IgD-negative memory B cell (primary cell): ENCODE data around the gene SUSD1. TPM values are rescaled to one million over a fixed set of nuclear protein-coding genes. Genes with fewer than 3 reads are reported as not detected.
"Not testable (repeated sequence)": the region's sequence is repeated elsewhere in the genome, so short reads cannot be mapped to it uniquely, and the experiment has no call there.

Experiments used
- H3K27ac Mint-ChIP-seq, 3 donors: one replicate each; pipeline ENCODE4 v1.8.0; 2020 to 2022; ENCODE audit warnings: mild to moderate bottlenecking in 3 of 3, mixed read lengths in 3 of 3, moderate library complexity in 1 of 3
- H3K27me3 Mint-ChIP-seq: one replicate; pipeline ENCODE4 v1.8.0; 2021; ENCODE audit warnings: mixed read lengths
- H3K36me3 Mint-ChIP-seq: one replicate; pipeline ENCODE4 v1.8.0; 2020; ENCODE audit warnings: mild to moderate bottlenecking, mixed read lengths
- H3K4me1 Mint-ChIP-seq, 3 donors: one replicate each; pipeline ENCODE4 v1.8.0; 2020 to 2022; ENCODE audit warnings: mixed read lengths in 3 of 3, mild to moderate bottlenecking in 1 of 3
- H3K4me3 Mint-ChIP-seq, 4 donors: one replicate each; pipeline ENCODE4 v1.8.0; 2020 to 2022; ENCODE audit warnings: mild to moderate bottlenecking in 4 of 4, mixed read lengths in 4 of 4, moderate library complexity in 3 of 4
- H3K9me3 Mint-ChIP-seq, 3 donors: one replicate each; pipeline ENCODE4 v1.8.0; 2020 to 2021; ENCODE audit warnings: mixed read lengths in 3 of 3, mild to moderate bottlenecking in 1 of 3
- polyA plus RNA-seq: library from polyadenylated mRNA; unstranded; fragments of 300-500 nt; fragmentation: Illumina TruSeq; gene quantifications from one replicate; pipeline ENCODE4 v1.2.3, GENCODE V29; 2021

SUSD1 gene
- polyA plus RNA-seq, 1 donor from 2014 or later = 3.4 TPM

DNA sequence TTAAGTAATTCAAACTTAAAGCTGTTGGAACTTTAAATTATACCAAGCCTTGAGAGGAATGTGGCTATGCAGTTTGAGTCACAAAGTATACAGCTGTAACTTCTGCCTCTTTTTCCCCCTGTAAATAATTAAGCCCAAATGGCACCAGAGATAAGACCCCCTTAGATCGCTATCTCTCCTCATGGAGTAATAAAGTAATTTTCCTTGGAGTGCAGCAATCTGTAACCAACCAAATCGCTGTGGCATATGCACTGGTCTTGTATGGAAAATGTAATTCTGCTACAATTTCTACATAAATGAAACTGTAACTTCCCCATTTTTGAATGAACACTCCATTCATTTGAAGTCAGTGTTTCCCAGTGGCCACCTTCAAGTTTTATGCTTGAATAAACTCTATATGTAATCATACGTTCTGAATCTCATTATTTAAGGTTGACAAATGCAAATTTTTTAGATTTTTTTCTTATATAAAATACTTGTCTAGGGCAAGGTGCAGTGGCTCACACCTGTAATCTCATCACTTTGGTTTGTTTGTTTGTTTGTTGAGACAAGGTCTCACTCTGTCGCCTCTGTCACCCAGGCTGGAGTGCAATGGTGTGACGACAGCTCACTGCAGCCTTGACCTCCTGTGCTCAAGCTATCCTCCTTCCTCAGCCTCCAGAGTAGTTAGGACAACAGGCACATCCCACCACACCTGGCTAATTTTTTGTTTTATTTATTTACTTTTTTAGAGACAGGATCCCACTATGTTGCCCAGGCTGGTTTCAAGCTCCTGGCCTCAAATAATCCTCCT, 12.3 kb downstream of the SUSD1 start:
- Mint-ChIP-seq H3K9me3 (no peaks in the 10 kb centered on the region), H3K27ac (no peak overlapping the region), H3K27me3 (no peaks in the 10 kb centered on the region), H3K4me1 (peaks cover 5 to 7% (median 6%) of the 10 kb centered on the region in 3 donors), H3K4me3 (peak overlapping the region in 1 of 4 donors; percentile 47), H3K36me3 (peaks cover 3% of the 10 kb centered on the region)

DNA sequence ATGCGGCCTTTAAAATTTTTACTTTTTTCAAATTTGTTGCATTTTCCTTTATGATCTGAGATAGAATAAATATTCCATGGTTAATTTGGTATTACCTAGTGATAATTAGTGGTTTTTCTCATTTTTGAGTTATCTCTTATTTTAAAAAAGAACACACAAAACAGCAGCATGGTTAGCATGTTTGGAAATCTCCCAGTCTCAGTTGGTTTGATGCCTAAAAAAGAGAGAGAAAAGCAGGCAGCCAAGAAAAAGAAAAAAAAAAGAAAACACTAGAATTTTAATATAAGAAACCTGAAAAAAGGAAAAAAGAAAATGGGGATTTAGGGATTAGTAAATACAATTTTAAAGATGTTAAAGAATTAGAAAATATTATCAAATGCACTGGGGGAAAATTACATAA, 15.3 kb downstream of the SUSD1 start:
- Mint-ChIP-seq H3K9me3 (no peaks in the 10 kb centered on the region), H3K4me3 (no peak overlapping the region), H3K4me1 (peaks cover 3 to 6% (median 3%) of the 10 kb centered on the region in 3 donors), H3K36me3 (peaks cover 5% of the 10 kb centered on the region), H3K27ac (no peak overlapping the region), H3K27me3 (no peaks in the 10 kb centered on the region)

DNA sequence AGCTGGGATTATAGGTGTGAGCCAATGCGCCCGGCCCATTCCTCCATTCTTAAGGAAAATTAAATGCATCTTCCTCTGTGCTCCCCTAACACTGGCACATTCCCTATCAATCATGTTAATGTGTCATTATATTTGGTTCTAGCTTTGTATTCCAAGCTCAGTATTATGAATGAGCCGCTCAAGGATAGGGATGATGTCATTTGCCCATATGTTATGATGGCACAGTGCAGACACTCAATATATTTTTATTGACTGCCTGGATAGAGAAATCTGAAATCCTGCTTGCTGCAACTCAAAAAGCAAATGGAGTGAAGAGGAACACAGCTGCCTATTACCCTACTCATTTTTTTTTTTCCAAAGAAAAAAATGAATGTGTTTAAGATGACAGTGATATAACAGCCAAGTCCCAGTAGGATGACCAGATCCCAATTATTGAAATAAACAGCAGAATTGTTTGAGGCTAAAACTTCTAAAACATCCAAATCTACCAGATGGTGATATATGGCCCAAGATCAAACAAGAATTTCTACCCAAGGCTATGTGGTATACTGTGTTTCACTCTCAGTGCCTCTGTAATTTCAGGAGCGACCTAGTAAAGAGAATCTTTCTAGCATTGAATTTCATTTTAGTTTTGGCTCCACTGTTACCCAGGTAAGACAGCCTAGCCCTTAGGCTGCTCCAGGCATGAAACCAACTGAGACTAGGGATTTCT, 16.3 kb downstream of the SUSD1 start:
- Mint-ChIP-seq H3K27me3 (no peaks in the 10 kb centered on the region), H3K4me1 (peaks cover 3 to 6% (median 3%) of the 10 kb centered on the region in 3 donors), H3K36me3 (peaks cover 5% of the 10 kb centered on the region), H3K4me3 (no peak overlapping the region), H3K9me3 (no peaks in the 10 kb centered on the region), H3K27ac (no peak overlapping the region)

DNA sequence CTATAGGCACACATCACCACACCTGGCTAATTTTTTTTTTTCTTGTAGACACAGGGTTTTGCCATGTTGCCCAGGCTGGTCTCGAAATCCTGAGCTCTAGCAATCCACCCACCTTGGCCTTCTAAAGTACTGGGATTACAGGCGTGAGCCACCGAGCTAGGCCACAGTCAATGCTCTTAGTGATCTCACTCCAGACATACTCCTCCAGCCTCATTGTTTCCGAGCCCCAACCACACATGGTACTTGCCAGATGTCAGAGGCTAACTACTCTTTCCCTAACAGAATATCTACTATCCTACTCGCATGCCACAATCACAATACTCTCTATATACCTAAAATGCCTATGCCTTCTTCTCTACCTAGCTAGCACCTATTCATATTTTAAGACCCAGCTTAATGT, 17.1 kb downstream of the SUSD1 start:
- Mint-ChIP-seq H3K27me3 (no peaks in the 10 kb centered on the region), H3K27ac (no peak overlapping the region), H3K4me1 (peaks cover 3 to 6% (median 3%) of the 10 kb centered on the region in 3 donors), H3K36me3 (peaks cover 7% of the 10 kb centered on the region), H3K4me3 (peak overlapping the region in 1 of 4 donors; percentile 72), H3K9me3 (no peaks in the 10 kb centered on the region)

DNA sequence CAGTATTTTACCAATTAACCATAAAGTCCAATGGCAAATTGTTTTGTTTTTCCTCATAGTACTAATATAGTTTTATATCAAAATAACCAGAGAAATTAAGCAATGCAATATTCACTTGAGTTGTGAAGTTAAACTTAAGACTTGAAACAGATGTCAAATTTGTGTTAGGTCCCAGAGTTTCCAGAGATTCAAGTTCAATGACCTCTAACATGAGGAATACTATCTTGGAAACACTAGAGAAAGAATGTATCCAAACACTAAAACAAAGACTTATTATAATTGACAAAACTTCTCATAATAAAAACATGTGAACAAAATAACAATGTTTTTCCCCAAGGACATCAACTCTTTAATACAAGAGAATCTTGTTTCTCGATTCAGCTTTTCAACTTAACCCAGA, 18.0 kb downstream of the SUSD1 start:
- Mint-ChIP-seq H3K27me3 (no peaks in the 10 kb centered on the region), H3K27ac (no peak overlapping the region)

DNA sequence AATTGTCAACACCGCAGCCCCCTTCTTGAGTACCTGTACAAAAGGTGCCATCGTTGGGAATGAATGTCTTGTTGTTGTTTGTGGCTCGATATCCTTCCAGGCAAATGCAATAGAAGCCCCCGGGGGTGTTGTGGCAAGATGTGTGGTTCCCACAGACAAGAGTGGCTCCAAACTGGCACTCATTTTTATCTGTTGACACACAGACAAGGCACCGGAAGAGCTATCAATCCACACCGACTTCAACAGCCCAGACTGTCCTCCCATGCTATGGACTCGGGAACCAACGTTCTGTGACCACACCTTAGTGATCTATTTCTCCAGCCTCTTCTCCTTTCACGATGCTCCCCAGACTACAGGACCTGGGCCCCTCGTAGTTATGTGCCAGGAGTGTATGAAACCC, 25.9 kb downstream of the SUSD1 start:
- H3K27ac Mint-ChIP-seq = no peak overlapping the region
- no peaks in the 10 kb centered on the region for H3K27me3 Mint-ChIP-seq
- peaks cover 8% of the 10 kb centered on the region for H3K36me3 Mint-ChIP-seq
- H3K4me3 Mint-ChIP-seq = no peak overlapping the region
- H3K9me3 Mint-ChIP-seq = no peaks in the 10 kb centered on the region
- peaks cover 0 to 2% (median 0%) of the 10 kb centered on the region in 3 donors for H3K4me1 Mint-ChIP-seq

More for the DNA sequence above, 18.0 kb downstream of the SUSD1 start:
- H3K9me3 Mint-ChIP-seq = no peaks in the 10 kb centered on the region
- H3K4me1 Mint-ChIP-seq = no peaks in the 10 kb centered on the region
- no peak overlapping the region for H3K4me3 Mint-ChIP-seq
- H3K36me3 Mint-ChIP-seq = peaks cover 7% of the 10 kb centered on the region

DNA sequence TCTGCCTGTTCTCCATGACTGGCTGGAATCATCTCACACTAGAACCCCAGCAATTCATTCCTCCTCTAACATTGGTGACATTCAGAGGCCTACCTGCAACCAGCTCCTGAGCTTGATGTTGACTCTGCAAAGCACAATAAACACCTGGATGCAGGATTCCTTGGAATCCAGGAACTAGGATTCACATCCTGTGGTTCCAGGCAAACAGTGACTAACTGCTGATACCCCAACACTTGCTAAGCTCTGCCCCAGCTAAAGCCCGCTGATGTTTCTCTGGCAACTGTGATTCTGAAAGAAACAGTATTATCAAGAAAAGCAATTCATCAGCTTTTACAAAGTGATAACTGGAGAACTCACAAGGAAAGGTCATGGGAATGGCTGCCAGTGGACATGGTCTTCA, 29.2 kb downstream of the SUSD1 start:
- Mint-ChIP-seq H3K36me3 (peaks cover 5% of the 10 kb centered on the region), H3K4me1 (peaks cover 5 to 6% (median 5%) of the 10 kb centered on the region in 3 donors), H3K9me3 (no peaks in the 10 kb centered on the region), H3K27ac (no peak overlapping the region), H3K27me3 (no peaks in the 10 kb centered on the region), H3K4me3 (peak overlapping the region in 1 of 4 donors; percentile 57)

DNA sequence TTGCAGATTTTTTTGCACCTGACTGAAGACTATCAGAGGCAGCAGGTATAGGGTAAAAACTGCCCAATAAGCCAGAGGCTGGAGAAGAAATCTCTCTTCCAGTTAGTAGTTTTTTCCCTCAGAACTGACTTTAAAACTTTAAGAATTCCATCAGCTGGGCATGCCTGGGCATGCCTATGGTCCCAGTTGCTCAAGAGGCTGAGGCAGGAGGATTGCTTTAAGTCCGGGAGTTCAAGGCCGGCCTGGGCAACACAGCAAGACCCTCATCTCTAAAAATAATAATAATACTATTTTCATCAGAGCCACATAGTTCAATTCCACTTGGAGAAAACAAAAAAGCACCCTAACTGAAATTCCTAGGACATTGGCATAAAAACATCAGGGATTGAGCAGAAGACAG, 30.3 kb downstream of the SUSD1 start:
- H3K9me3 Mint-ChIP-seq = no peaks in the 10 kb centered on the region
- peaks cover 7 to 10% (median 9%) of the 10 kb centered on the region in 3 donors for H3K4me1 Mint-ChIP-seq
- peaks cover 5% of the 10 kb centered on the region for H3K36me3 Mint-ChIP-seq
- H3K4me3 Mint-ChIP-seq = no peak overlapping the region
- H3K27ac Mint-ChIP-seq = no peak overlapping the region
- H3K27me3 Mint-ChIP-seq = no peaks in the 10 kb centered on the region

DNA sequence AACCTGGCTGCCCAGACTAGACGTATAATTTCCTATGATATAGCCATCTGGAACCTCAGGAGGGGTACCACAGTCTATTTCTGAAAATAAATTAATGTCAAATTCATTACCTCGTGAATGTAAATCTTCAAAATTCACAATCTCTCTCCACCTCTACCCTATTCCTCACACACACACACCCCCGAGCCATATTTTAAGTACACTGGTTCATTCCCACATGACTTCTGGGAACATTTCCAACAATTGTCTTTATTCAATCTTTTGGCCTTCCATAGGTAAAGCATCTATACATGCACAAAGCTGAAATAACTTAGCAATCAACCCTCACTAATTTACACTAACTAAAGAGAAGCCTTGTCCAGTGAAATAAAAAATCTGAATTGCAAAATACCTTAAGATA, 32.7 kb downstream of the SUSD1 start:
- Mint-ChIP-seq H3K27me3 (no peaks in the 10 kb centered on the region), H3K9me3 (no peaks in the 10 kb centered on the region)

DNA sequence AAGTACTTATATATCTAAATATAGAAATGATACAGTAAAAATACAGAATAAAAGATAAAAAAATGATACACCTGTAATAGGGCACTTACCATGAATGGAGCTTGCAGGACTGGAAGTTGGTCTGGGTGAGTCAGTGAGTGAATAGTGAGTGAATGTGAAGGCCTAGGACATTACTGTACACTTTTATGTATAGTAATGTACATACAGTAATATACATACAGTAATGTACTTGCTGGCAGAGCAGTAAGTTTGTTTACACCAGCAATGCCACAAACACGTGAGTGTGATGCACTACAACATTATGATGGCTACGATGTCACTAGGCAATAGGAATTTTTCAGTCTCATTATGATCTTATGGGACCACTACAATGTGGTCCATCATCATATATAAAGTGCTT, 34.2 kb downstream of the SUSD1 start:
- Mint-ChIP-seq H3K9me3 (no peaks in the 10 kb centered on the region), H3K4me1 (peaks cover 7 to 10% (median 9%) of the 10 kb centered on the region in 3 donors), H3K4me3 (peak overlapping the region in 3 of 4 donors; percentile 34 to 93 (median 54)), H3K27ac (no peak overlapping the region), H3K36me3 (no peaks in the 10 kb centered on the region), H3K27me3 (no peaks in the 10 kb centered on the region)

More for the DNA sequence above, 32.7 kb downstream of the SUSD1 start:
- Mint-ChIP-seq H3K4me3 (peak overlapping the region in 1 of 4 donors; percentile 4), H3K4me1 (peaks cover 7 to 10% (median 9%) of the 10 kb centered on the region in 3 donors), H3K36me3 (peaks cover 5% of the 10 kb centered on the region), H3K27ac (no peak overlapping the region)

DNA sequence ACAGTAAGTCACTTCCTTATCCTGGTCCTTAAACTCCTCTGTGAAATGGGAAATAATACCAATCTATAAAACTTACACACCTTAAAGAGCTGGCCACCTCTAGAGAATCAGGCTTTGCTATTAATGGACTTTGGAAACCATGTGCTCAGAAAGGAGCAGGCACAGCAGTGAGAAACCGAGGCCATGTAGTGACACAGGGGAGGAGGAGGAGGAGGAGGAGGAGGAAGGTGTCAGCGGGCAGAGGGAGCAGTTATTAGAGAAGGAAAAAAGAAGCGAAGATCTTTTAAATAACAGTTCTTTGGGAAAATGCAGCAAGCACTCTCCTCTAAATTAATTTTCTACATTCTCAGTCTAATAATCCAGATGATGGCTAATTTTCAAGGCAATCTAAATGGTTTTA, 38.0 kb downstream of the SUSD1 start:
- H3K27ac Mint-ChIP-seq = no peak overlapping the region
- H3K9me3 Mint-ChIP-seq = peaks cover 0 to 4% (median 3%) of the 10 kb centered on the region in 3 donors
- H3K36me3 Mint-ChIP-seq = peaks cover 5% of the 10 kb centered on the region
- H3K4me3 Mint-ChIP-seq = no peak overlapping the region
- H3K4me1 Mint-ChIP-seq = peaks cover 10 to 16% (median 12%) of the 10 kb centered on the region in 3 donors
- H3K27me3 Mint-ChIP-seq = no peaks in the 10 kb centered on the region

DNA sequence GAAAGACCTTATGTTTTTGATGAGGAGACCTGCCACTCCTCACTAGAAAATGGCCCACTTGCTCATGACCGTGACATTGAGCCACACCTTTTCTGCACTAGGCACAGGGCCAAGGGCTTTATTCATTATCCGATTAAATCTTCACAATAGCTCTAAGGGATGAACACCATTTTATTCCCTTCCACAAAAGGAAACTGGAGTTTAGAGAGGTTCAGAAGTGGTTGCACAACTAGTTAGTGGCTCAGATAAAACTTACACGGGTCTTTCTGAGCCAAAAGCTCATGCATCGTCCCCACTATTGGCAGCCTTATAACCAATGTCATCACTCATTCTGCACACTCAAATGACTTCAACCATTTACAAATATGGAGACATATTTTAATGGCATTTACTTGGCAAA, 39.4 kb downstream of the SUSD1 start:
- H3K4me3 Mint-ChIP-seq = no peak overlapping the region
- H3K36me3 Mint-ChIP-seq = peaks cover 5% of the 10 kb centered on the region
- no peaks in the 10 kb centered on the region for H3K27me3 Mint-ChIP-seq
- H3K27ac Mint-ChIP-seq = no peak overlapping the region
- H3K4me1 Mint-ChIP-seq = peaks cover 4 to 12% (median 11%) of the 10 kb centered on the region in 3 donors
- peaks cover 0 to 4% (median 3%) of the 10 kb centered on the region in 3 donors for H3K9me3 Mint-ChIP-seq

DNA sequence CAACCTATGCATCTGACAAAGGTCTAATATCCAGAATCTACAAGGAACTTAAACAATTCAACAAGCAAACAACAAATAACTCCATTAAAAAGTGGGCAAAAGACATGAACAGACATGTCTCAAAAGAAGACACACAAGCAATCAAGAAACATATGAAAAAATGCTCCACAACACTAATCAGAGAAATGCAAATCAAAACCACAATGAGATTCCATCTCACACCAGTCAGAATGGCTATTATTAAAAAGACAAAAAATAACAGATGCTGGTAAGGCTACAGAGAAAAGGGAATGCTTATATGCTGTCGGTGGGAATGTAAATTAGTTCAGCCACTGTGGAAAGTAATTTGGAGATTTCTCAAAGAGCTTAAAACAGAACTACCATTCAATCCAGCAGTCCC, 41.3 kb downstream of the SUSD1 start:
- H3K36me3 Mint-ChIP-seq, H3K4me1 Mint-ChIP-seq, H3K27me3 Mint-ChIP-seq, H3K9me3 Mint-ChIP-seq, H3K27ac Mint-ChIP-seq: not testable (repeated sequence)
- H3K4me3 Mint-ChIP-seq = peak overlapping the region in 1 of 4 donors; percentile 29

DNA sequence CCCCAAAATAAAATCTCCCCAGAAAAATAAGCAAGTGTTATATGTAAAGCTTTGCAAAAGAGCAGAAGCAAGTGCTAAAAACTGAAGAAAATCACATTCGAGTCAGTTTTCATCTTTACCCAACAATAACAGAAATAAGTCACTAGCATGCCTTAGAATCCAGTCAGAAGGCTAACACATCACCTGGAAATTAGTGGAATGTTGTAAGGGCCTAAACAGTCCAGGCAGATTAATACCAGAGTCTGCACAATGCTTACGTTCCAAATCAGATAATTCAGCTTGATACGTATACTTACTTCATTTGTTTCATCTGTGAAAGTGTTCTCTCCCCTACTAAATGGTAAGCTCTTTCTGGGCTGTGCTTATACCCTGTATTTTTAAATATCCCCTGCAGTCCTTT, 42.7 kb downstream of the SUSD1 start:
- Mint-ChIP-seq H3K27me3 (no peaks in the 10 kb centered on the region), H3K27ac (no peak overlapping the region), H3K36me3 (peaks cover 5% of the 10 kb centered on the region), H3K9me3 (peaks cover 0 to 4% (median 3%) of the 10 kb centered on the region in 3 donors), H3K4me1 (peaks cover 0 to 9% (median 8%) of the 10 kb centered on the region in 3 donors), H3K4me3 (no peak overlapping the region)

DNA sequence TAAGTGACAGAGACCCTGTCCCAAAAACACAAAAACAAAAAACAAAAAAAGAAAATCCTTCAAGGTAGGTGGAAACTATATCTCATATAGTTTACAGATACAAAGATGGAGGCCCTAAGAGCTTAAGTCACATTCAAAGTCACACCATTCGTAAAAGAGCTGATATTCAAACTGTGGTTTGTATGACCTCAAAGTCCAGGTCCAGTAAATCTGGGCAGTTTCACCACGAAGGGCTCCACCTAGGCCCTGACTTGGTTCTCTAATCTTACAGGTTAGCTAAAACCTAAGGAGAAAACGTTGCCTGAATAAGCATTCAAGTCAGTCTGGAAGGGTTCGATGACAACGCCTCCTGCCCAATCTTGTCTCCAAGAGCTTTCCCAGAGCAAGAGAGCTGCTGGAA, 44.1 kb downstream of the SUSD1 start:
- Mint-ChIP-seq H3K27ac (no peak overlapping the region), H3K4me1 (peaks cover 0 to 9% (median 8%) of the 10 kb centered on the region in 3 donors)

More for the DNA sequence above, 44.1 kb downstream of the SUSD1 start:
- H3K4me3 Mint-ChIP-seq = no peak overlapping the region
- peaks cover 5% of the 10 kb centered on the region for H3K36me3 Mint-ChIP-seq
- H3K9me3 Mint-ChIP-seq = peaks cover 0 to 4% (median 3%) of the 10 kb centered on the region in 3 donors
- H3K27me3 Mint-ChIP-seq = no peaks in the 10 kb centered on the region
